22Rv1 (cell line): ENCODE data around the gene USP35.

ENCODE experiments used
- H3K27ac ChIP-seq: fragments of 450-650 bp; 2 replicates; pipeline ENCODE4 v1.5.1; 2017
- CTCF ChIP-seq: fragments of 450-650 bp; IDR thresholded peaks from 2 replicates; pipeline ENCODE4 v1.5.1; 2017; ENCODE audit warnings: mild to moderate bottlenecking
- ZFX ChIP-seq: fragments of 450-650 bp; IDR thresholded peaks from 2 replicates; pipeline ENCODE4 v1.6.1; 2017; ENCODE audit warnings: antibody characterized with exemption, borderline replicate concordance

The USP35 gene

GRCh38 chr11:78214331-78215194, 25.8 kb downstream of the USP35 start:
- H3K27ac ChIP-seq: no peak overlapping the region
- TF ChIP-seq ZFX (no peak), CTCF (no peak)

- TF ChIP-seq CTCF (no peak), ZFX (no peak)
Measured at GRCh38 chr11:78216021-78216420, 27.3 kb downstream of the USP35 start.

GRCh38 chr11:78216571-78217287, 28.0 kb downstream of the USP35 start:
- no peak overlapping the region for H3K27ac ChIP-seq
- TF ChIP-seq ZFX (no peak), CTCF (no peak)

More at GRCh38 chr11:78216021-78216420, 27.3 kb downstream of the USP35 start:
- no peak overlapping the region for H3K27ac ChIP-seq

GRCh38 chr11:78217650-78218541, 29.2 kb downstream of the USP35 start:
- no peak for TF ChIP-seq CTCF

GRCh38 chr11:78218707-78219492, 30.2 kb downstream of the USP35 start:
- no peak overlapping the region for H3K27ac ChIP-seq
- TF ChIP-seq CTCF (no peak), ZFX (no peak)

More at GRCh38 chr11:78217650-78218541, 29.2 kb downstream of the USP35 start:
- no peak overlapping the region for H3K27ac ChIP-seq

- no peak overlapping the region for H3K27ac ChIP-seq
- TF ChIP-seq CTCF: no peak
- TF ChIP-seq ZFX: no peak
Measured at GRCh38 chr11:78219493-78220217, 30.9 kb downstream of the USP35 start.
